Measurements from ENCODE around the gene SLIT1.
"Not testable (repeated sequence)": the region's sequence is repeated elsewhere in the genome, so short reads cannot be mapped to it uniquely, and the experiment has no call there.

SLIT1 gene

DNA sequence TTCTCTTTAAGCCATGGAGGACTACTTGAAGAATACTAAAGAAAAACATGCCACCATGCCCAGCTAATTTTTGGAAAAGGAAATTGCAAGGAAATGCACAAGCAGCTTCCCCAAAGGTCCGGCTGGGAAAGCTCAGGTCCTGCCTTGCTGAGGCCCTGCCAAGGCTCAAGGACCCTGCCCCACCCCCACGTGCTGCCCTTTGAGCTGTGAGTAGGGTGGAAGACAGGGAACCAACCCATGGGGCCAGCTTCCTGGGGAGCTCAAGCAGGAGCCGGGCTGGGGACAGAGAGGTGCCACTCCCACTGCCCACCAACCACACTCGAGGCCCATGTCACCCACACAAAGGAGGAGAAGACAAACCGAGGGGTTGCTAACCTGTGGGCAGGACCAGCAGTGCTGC is 78.2 kb downstream of the SLIT1 start:
- DNase-seq (ENCODE audit: low read depth): no peak

- DNase-seq (ENCODE audit: low read depth): no peak
Measured at GRCh38 chr10:97106207-97106606, 79.6 kb downstream of the SLIT1 start.

DNA sequence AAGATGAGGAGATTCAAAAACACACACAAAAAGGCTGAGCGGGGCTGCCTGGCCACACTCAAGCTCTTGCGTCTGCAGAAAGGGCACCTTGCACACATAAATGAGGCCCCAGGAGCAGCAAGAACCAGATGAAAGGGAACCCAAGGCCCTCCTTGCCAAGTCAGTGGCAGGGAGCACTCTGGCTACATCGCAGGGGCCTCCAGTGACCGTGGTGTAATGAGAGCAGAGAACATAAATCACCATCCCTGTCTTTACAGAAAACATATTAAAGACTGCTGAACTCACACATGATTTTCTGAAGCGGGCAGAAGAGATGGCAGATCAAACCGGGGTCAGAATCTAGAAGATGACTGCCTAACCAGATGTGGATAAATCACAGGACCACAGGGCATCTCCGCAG is 80.5 kb downstream of the SLIT1 start:
- no peak for DNase-seq (ENCODE audit: low read depth)

DNA sequence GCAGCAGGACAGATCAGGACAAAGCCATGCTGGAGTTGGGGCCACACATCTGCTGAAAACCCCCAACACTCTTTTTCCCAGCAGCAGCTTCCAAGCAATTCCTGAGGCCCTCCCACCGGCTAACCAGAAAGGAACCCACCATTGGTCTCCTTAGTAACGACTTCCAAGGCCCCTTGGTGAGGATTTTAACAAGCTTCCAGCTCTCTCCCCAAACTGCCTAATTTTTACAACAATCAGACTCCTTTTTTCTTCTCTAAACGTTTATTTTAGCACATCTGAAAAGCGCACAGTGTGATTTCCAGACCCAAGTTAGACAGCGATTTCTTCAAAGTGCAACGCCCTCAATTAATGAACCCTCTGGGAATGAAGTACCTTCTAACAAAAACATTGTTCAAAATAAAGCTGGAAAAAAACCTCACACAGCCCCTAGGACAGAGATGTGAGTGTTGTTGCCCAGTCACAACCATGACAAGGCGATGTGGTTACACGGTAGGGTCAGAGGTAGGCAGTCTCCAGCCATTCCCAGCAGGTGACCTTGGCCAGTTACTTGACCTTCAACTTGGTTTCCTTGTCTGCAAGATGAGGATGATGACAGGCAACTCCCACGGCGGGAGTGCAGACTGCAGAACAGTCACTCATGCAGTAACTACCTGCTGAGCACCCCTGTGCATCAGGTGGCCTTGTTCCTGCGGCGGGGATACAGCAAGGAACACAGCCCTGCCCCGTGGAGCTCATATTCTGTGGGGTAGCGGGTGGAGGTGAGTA is 82.3 kb downstream of the SLIT1 start:
- DNase-seq (ENCODE audit: low read depth): no peak

DNA sequence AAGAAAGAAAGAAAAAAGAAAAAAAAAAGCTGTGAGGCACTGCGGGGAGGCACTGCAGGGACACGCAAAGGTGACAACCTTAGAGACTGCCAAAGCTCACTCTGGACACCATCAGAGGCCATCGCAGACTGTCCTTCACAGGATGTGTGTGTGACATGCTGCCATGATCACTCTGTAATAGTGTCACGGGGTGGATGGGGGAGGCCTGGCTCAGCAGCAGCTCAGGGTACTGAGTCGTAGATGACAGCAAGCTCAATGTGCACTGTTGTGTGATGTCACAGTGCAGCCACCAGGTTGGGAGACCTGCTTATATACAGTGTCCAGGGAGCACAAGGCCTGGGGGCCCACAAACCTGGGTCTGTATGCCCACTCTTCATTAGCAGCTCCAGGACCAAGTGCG is 83.3 kb downstream of the SLIT1 start:
- DNase-seq (ENCODE audit: low read depth): no peak

DNA sequence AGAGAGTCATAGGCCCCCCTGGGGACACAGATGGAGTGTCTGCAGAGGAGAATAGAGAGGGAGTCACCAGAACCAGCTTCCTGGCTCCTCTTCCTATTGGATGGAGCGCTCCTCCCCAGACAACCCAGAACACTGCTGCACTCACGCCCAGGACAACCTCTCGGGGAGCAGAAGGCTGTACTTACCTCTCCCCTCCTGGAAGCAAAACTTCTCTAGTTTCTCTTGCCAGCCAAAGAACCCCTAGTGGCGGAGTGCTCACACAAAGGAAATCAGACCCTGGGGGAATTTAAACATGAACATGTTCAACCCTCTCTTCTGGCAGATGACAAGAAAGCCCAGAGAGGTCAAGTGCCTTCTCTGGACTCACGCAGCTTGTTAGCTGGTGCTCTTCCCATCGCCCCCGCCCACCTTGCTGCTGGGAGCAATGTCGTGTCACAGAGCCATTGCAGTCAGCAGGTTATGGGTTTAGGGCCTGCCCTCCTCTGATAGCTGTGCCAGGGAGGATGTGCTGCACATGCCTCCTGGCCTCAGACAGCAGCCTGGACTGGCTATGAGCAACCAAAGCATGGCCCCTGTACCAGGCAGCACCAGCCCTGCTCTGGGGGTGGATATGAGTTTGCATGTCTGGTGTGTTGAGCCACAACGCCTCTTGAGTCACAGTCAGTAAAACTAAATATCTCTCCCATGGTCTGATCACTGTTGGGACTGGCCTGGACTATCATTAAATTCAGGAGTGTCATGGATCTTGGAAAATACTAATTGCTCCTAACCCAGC is 84.4 kb downstream of the SLIT1 start:
- no peak for DNase-seq (ENCODE audit: low read depth)

DNA sequence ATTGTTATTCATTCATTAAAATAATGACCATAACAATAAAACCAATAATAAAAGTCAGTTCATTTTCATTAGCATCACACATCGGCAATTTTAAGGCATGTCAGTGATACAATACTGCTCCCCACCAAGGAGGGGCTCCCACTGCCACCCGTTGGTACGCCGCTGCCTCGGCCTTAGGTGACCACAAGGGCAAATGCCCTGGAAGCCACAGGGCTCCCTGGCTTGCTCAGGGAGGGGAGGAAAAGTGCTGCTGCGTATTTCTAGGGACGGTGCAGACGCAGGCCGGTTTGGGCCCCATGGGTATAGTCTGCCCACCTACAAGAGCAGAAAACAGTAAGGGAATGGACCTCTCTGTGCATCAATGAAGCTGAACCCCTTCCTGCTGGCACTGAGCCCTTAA is 85.1 kb downstream of the SLIT1 start:
- no peak for DNase-seq (ENCODE audit: low read depth)

- no peak for DNase-seq (ENCODE audit: low read depth)
Measured at GRCh38 chr10:97099868-97100267, 85.9 kb downstream of the SLIT1 start.

- no peak for DNase-seq (ENCODE audit: low read depth)
Measured at GRCh38 chr10:97099089-97099488, 86.7 kb downstream of the SLIT1 start.

- no peak for DNase-seq (ENCODE audit: low read depth)
Measured at GRCh38 chr10:97097084-97097433, 88.7 kb downstream of the SLIT1 start.

- no peak for DNase-seq (ENCODE audit: low read depth)
Measured at GRCh38 chr10:97096261-97097083, 89.3 kb downstream of the SLIT1 start.

DNA sequence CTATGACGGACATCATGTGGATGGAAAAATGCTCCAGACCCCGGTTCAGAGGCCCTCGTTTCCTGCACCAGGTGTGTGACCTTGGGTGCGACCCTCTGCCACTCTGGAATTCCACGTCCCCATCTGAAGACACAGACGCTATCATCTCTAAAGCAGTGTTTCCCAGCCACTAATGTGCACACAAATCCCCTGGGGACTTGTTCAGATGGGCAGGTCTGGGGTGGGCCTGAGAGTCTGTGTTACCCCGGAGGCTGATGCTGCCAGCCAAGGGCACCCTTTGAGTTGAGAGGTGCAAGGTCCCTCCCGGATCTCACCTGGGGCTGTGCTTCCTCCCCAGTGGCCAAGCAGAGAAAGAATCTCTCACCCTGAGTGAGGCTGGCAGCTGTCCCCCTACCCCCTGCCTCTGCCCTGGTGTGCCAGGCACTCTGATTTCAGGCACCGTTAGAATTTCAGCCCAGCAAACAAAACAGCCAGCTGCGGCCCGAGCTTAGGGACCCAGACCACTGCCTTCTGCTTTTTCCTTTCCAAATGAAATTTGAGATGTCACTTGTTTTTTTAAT is 90.0 kb downstream of the SLIT1 start:
- no peak for DNase-seq (ENCODE audit: low read depth)

GRCh38 chr10:97090644-97091043 is 95.1 kb downstream of the SLIT1 start:
- no peak for DNase-seq (ENCODE audit: low read depth)

GRCh38 chr10:97090035-97090434 is 95.7 kb downstream of the SLIT1 start:
- no peak for DNase-seq (ENCODE audit: low read depth)

DNA sequence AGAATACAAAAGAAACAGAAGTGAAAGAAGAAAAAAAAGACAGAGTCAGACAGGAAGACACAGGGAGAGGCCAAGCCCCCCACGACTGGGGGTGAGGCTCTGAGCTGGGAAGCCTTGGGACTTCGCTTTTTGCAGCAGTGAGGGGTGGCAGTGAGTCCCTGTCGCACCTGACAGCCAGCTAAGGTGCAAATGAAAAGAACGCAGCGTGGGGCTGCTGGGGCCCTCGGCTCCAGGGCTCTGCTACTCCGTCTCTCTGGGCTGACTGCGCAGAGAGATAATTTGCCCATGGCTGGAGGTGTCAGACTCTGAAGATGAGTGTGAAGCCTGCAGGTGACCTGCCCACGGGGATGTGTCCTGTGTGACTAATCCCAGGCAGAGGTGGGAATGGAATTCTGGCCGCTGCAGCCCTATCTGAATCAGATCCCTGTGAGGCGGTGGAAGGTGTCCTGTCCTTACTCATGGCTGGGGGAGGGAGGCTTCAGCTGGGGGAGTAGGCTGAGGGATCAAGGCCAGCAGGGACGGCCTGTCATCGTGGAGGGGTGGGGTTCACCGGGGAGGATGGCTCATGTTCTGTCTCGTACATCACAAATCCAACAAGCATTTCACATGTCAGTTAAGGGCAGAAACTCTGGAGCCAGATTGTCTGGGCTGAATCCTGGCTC is 96.4 kb downstream of the SLIT1 start:
- DNase-seq (ENCODE audit: low read depth): no peak

- no peak for DNase-seq (ENCODE audit: low read depth)
Measured at GRCh38 chr10:97087296-97087695, 98.5 kb downstream of the SLIT1 start.

DNA sequence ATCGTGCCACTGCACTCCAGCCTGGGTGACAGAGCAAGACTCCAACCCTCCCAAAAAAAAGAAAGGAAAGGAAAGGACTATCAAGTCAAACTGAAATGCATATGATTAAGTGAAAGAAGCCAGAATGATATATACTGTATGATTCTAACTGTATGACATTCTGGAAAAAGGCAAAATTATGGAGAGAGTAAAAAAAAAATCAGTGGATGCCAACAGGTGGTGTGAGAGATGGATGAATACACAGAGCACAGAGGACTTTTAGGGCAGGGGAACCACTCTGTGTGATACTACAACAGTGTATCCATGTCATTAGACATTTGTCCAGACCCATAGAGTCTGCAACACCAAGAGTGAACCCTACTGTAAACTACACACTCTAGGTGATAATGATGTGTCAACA is 99.2 kb downstream of the SLIT1 start:
- DNase-seq (ENCODE audit: low read depth): no peak

GRCh38 chr10:97083228-97083829 is 102.4 kb downstream of the SLIT1 start:
- DNase-seq (ENCODE audit: low read depth): no peak

GRCh38 chr10:97082575-97082974 is 103.2 kb downstream of the SLIT1 start:
- not testable (repeated sequence) for DNase-seq (ENCODE audit: low read depth)

- no peak for DNase-seq (ENCODE audit: low read depth)
Measured at GRCh38 chr10:97081621-97082235, 104.0 kb downstream of the SLIT1 start.
